Keratinocyte (primary cell): ENCODE measurements around the gene RAB3IL1. TPM values are rescaled to one million over a fixed set of nuclear protein-coding genes. Genes with fewer than 3 reads are reported as not detected.

ENCODE experiments used
- DNase-seq: peaks from one replicate; pipeline ENCODE4 v3.0.0-alpha.2; 2011; ENCODE audit warnings: low read depth, missing footprints, low spot score
- FAIRE-seq: peaks from 2 replicates; lab custom pipeline; 2011; peaks lifted over from hg19 to GRCh38; lab: Jason Lieb, UNC
- H2AFZ ChIP-seq: 2 replicates; pipeline ENCODE4 v1.6.0; 2012; ENCODE audit warnings: low read length, control low read depth, inconsistent platforms; ENCODE audit not compliant: control insufficient read depth
- H3K27ac ChIP-seq: 2 replicates; pipeline ENCODE4 v1.5.1; 2011; ENCODE audit warnings: low read length; ENCODE audit not compliant: control insufficient read depth, insufficient read depth
- H3K27me3 ChIP-seq: 3 replicates; pipeline ENCODE4 v1.6.0; 2011; ENCODE audit warnings: low read length; ENCODE audit not compliant: control insufficient read depth, insufficient read depth; ENCODE audit errors: extremely low read depth
- H3K36me3 ChIP-seq, 2 experiments: 2 replicates in 1 of 2; 3 replicates in 1 of 2; pipeline ENCODE4 v1.5.1; 2011; ENCODE audit warnings: low read length in 2 of 2, mild to moderate bottlenecking in 1 of 2; ENCODE audit not compliant: control insufficient read depth in 2 of 2, insufficient read depth in 2 of 2; ENCODE audit errors: extremely low read depth in 1 of 2
- H3K4me1 ChIP-seq: 3 replicates; pipeline ENCODE4 v1.5.1; 2011; ENCODE audit warnings: low read length; ENCODE audit not compliant: control insufficient read depth, insufficient read depth; ENCODE audit errors: extremely low read depth
- H3K4me2 ChIP-seq: 3 replicates; pipeline ENCODE4 v1.6.0; 2011; ENCODE audit warnings: low read depth, low read length; ENCODE audit not compliant: control insufficient read depth, insufficient read depth; ENCODE audit errors: extremely low read depth
- H3K4me3 ChIP-seq, 3 experiments: fragments of 200-600 bp in 1 of 3; sonication (generic) in 1 of 3; 2 replicates in 2 of 3; 3 replicates in 1 of 3; pipeline ENCODE4 v1.5.1; 2011 to 2016; ENCODE audit warnings: low read length in 3 of 3, mild to moderate bottlenecking in 3 of 3, control low read depth in 2 of 3, inconsistent platforms in 1 of 3, low read depth in 1 of 3, mixed read lengths in 1 of 3, mixed run types in 1 of 3, moderate library complexity in 1 of 3; ENCODE audit not compliant: control insufficient read depth in 2 of 3, insufficient read depth in 2 of 3; ENCODE audit errors: extremely low read depth in 1 of 3
- H3K79me2 ChIP-seq: 2 replicates; pipeline ENCODE4 v1.6.0; 2012; ENCODE audit warnings: low read length; ENCODE audit not compliant: control insufficient read depth, insufficient read depth
- H3K9ac ChIP-seq: 3 replicates; pipeline ENCODE4 v1.6.0; 2011; ENCODE audit warnings: low read length; ENCODE audit not compliant: control insufficient read depth, insufficient read depth; ENCODE audit errors: extremely low read depth
- H3K9me1 ChIP-seq: 3 replicates; pipeline ENCODE4 v1.6.0; 2011; ENCODE audit warnings: low read length; ENCODE audit not compliant: control insufficient read depth, insufficient read depth; ENCODE audit errors: extremely low read depth
- H3K9me3 ChIP-seq: 2 replicates; pipeline ENCODE4 v1.5.1; 2012; ENCODE audit warnings: low read depth, low read length; ENCODE audit not compliant: control insufficient read depth
- H4K20me1 ChIP-seq: 3 replicates; pipeline ENCODE4 v1.6.0; 2011; ENCODE audit warnings: low read length; ENCODE audit not compliant: control insufficient read depth, insufficient read depth; ENCODE audit errors: extremely low read depth
- CTCF ChIP-seq, 3 experiments: IDR thresholded peaks in 1 of 3; conservative IDR thresholded peaks in 1 of 3; optimal IDR thresholded peaks in 1 of 3; 2 replicates in 2 of 3; 3 replicates in 1 of 3; pipeline versions ENCODE3 to v1.5.1; 2011; ENCODE audit warnings: low read length in 3 of 3, mild to moderate bottlenecking in 3 of 3, moderate library complexity in 2 of 3, control low read depth in 1 of 3, inconsistent platforms in 1 of 3; ENCODE audit not compliant: insufficient read depth in 2 of 3; ENCODE audit errors: extremely low read depth in 1 of 3
- EZH2 ChIP-seq: IDR thresholded peaks from one replicate; pipeline ENCODE4 v1.6.1; 2012; ENCODE audit warnings: inconsistent platforms, mild to moderate bottlenecking, low read length, moderate library complexity
- dilution Hi-C: fragments of 300-500 bp; cut with MboI; formaldehyde crosslinking; loops from one replicate; pipeline ENCODE4 v1.7.0; 2020; ENCODE audit warnings: low sequenced_read_pairs; ENCODE audit not compliant: extremely low pct_ligation_motif_present
- polyA plus RNA-seq, 5 experiments: library from polyadenylated mRNA; depleted of rRNA in 3 of 5; stranded (reverse) in 3 of 5; stranded (forward) in 1 of 5; unstranded in 1 of 5; fragments of >200 nt; gene quantifications; 1 replicate in 1 of 5; 2 replicates in 3 of 5; 3 replicates in 1 of 5; pipeline versions ENCODE4 v1.2.1 to v1.2.3, GENCODE V29; 2011 to 2012; ENCODE audit warnings: missing spikeins in 2 of 5, low read depth in 1 of 5, low replicate concordance in 1 of 5

The RAB3IL1 gene
- polyA plus RNA-seq, 1 donor (not counting 4 experiments of a cell fraction or from before 2014, with no cell fraction given), result 0.31 TPM

- Histone ChIP-seq H3K4me2 (no peak overlapping the region), H3K27ac (no peak overlapping the region), H3K79me2 (no peaks in the 10 kb centered on the region), H3K4me1 (peaks cover 4% of the 10 kb centered on the region), H3K27me3 (peaks cover 7% of the 10 kb centered on the region), H3K9me1 (no peaks in the 10 kb centered on the region), H4K20me1 (peaks cover 2% of the 10 kb centered on the region), H3K4me3 (no peak overlapping the region), H2AFZ (no peak overlapping the region), H3K36me3 (peaks cover 7 to 10% of the 10 kb centered on the region in 2 experiments), H3K9me3 (no peaks in the 10 kb centered on the region), H3K9ac (no peak overlapping the region)
- DNase-seq, result no peak
- TF ChIP-seq EZH2 (no peak), CTCF (optimal IDR thresholded peaks at IDR 0.05 in 1 of 3, IDR thresholded peaks at IDR 0.05 in 1 of 3, conservative IDR thresholded peaks at IDR 0.05 in 1 of 3; ENCODE audit: extremely low read depth in 1 of 3, insufficient read depth in 2 of 3, low read length in 3 of 3) (no peak)
- dilution Hi-C loops, result no loop called here
- FAIRE-seq, result no peak
These were observed 48.0 kb downstream of the RAB3IL1 start for GRCh38 chr11:61869429-61869707.

GRCh38 chr11:61868571-61869428 lies 48.6 kb downstream of the RAB3IL1 start:
- no peak overlapping the region for H3K4me2 ChIP-seq
- H3K27ac ChIP-seq, result no peak overlapping the region
- H3K4me1 ChIP-seq, result peaks cover 4% of the 10 kb centered on the region
- no peak overlapping the region for H2AFZ ChIP-seq
- H3K4me3 ChIP-seq, result no peak overlapping the region
- peaks cover 2% of the 10 kb centered on the region for H4K20me1 ChIP-seq
- H3K9me1 ChIP-seq, result no peaks in the 10 kb centered on the region
- FAIRE-seq (no peak), DNase-seq (no peak)
- no peaks in the 10 kb centered on the region for H3K79me2 ChIP-seq
- dilution Hi-C loops, result no loop called here
- H3K9ac ChIP-seq, result no peak overlapping the region
- TF ChIP-seq CTCF (optimal IDR thresholded peaks at IDR 0.05 in 1 of 3, IDR thresholded peaks at IDR 0.05 in 1 of 3, conservative IDR thresholded peaks at IDR 0.05 in 1 of 3; ENCODE audit: extremely low read depth in 1 of 3, insufficient read depth in 2 of 3, low read length in 3 of 3), result no peak
- no peak for TF ChIP-seq EZH2
- H3K27me3 ChIP-seq, result peaks cover 1% of the 10 kb centered on the region
- peaks cover 9 to 12% of the 10 kb centered on the region in 2 experiments for H3K36me3 ChIP-seq
- H3K9me3 ChIP-seq, result no peaks in the 10 kb centered on the region
